ENCODE results near the gene CERT1. TPM values are rescaled to one million over a fixed set of nuclear protein-coding genes. Genes with fewer than 3 reads are reported as not detected.

The CERT1 gene
- total RNA-seq, 1 experiment from 2014 or later, result 50.2 TPM

DNA sequence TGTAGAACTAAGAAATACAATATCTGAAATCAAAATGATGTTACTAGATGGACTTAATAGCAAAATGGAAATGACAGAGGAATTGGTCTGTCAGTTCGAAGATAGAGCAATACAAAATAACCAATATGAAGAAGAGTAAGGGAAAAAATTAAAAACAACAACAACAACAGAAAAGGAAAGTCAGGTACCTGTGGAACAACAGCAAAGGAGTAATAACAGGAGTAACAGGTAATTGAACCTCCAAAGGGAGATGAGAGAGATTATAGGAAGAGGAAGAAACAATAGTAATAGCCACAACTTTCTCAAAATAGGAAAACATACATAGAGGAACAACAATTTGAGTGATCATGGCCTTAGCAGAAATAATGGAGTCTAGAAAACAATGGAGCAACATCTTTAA, 13.9 kb upstream of the CERT1 start:
- no peak for DNase-seq
- Histone ChIP-seq H3K4me2 (ENCODE audit: insufficient read depth, insufficient read length, low read length) (no peak overlapping the region), H3K18ac (ENCODE audit: insufficient read length, low read depth, low read length) (no peak overlapping the region), H4K5ac (ENCODE audit: insufficient read length, low read depth, low read length) (no peak overlapping the region), H4K8ac (replicated peaks; ENCODE audit: insufficient read length, low read depth, low read length) (no peak overlapping the region), H4K20me1 (ENCODE audit: control insufficient read depth, insufficient read depth, insufficient read length) (no peaks in the 10 kb centered on the region), H4K91ac (ENCODE audit: insufficient read length, low read depth, low read length) (no peak overlapping the region), H3K56ac (ENCODE audit: insufficient read length, low read depth, low read length) (no peak overlapping the region), H3K27me3 (ENCODE audit: insufficient read depth, low read length) (no peaks in the 10 kb centered on the region), H2AFZ (ENCODE audit: low read length) (no peak overlapping the region), H3K23ac (ENCODE audit: insufficient read length, low read depth, low read length) (no peak overlapping the region), H3K9me3 (ENCODE audit: control insufficient read depth, low read depth, low read length) (no peaks in the 10 kb centered on the region), H3K4ac (ENCODE audit: low read depth, low read length) (no peak overlapping the region), H3K27ac (ENCODE audit: insufficient read length, low read depth, low read length) (no peak overlapping the region), H2BK20ac (ENCODE audit: low read depth, low read length, poor library complexity, severe bottlenecking) (no peak overlapping the region), H3K4me1 (ENCODE audit: insufficient read depth, low read length) (no peaks in the 10 kb centered on the region), H3T11ph (ENCODE audit: low read length) (no peak overlapping the region), H3K23me2 (ENCODE audit: insufficient read length, low read depth, low read length, poor library complexity, severe bottlenecking) (no peaks in the 10 kb centered on the region), H2BK12ac (ENCODE audit: insufficient read length, low read depth, low read length) (no peak overlapping the region), H2BK15ac (ENCODE audit: low read depth, low read length) (no peak overlapping the region), H2BK5ac (ENCODE audit: insufficient read length, low read length) (no peak overlapping the region), H3K79me2 (ENCODE audit: insufficient read depth, low read length) (peaks cover 2% of the 10 kb centered on the region; the same call in 1 of the 2 replicates), H3K14ac (ENCODE audit: insufficient read depth, low read length) (no peak overlapping the region), H3K79me1 (ENCODE audit: insufficient read depth, low read depth, low read length, poor library complexity, severe bottlenecking) (peaks cover 6% of the 10 kb centered on the region), H2BK120ac (ENCODE audit: low read depth, low read length, poor library complexity, severe bottlenecking) (no peak overlapping the region), H2AK5ac (ENCODE audit: insufficient read length, low read length) (no peak overlapping the region), H3K9ac (ENCODE audit: extremely low read depth, insufficient read length, low read length) (no peak overlapping the region)
- TF ChIP-seq, protein P1, sequence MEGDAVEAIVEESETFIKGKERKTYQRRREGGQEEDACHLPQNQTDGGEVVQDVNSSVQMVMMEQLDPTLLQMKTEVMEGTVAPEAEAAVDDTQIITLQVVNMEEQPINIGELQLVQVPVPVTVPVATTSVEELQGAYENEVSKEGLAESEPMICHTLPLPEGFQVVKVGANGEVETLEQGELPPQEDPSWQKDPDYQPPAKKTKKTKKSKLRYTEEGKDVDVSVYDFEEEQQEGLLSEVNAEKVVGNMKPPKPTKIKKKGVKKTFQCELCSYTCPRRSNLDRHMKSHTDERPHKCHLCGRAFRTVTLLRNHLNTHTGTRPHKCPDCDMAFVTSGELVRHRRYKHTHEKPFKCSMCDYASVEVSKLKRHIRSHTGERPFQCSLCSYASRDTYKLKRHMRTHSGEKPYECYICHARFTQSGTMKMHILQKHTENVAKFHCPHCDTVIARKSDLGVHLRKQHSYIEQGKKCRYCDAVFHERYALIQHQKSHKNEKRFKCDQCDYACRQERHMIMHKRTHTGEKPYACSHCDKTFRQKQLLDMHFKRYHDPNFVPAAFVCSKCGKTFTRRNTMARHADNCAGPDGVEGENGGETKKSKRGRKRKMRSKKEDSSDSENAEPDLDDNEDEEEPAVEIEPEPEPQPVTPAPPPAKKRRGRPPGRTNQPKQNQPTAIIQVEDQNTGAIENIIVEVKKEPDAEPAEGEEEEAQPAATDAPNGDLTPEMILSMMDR (conservative IDR thresholded peaks at IDR 0.05), result no peak
- Mint-ChIP-seq H3K4me1 (peaks cover 2 to 4% of the 10 kb centered on the region in 2 experiments; a peak in 3 of 4 replicates), H3K9me3 (peaks cover 12% of the 10 kb centered on the region in 2 experiments), H3K27me3 (ENCODE audit: low read depth) (no peaks in the 10 kb centered on the region), H3K4me3 (no peak overlapping the region), H3K27ac (no peak overlapping the region), H3K36me3 (ENCODE audit: insufficient read depth in 1 of 3, low read depth in 3 of 3) (peaks cover 17 to 20% (median 18%) of the 10 kb centered on the region in 3 experiments)
- WGBS (ENCODE audit: extremely low coverage, insufficient read length, low lambda C conversion rate), result no CpG with 5 or more reads among the region's 1 CpG

All from H9 (cell line).